Measurements from ENCODE around the gene PRODH.
"Not testable (repeated sequence)": the region's sequence is repeated elsewhere in the genome, so short reads cannot be mapped to it uniquely, and the experiment has no call there.

The PRODH gene

DNA sequence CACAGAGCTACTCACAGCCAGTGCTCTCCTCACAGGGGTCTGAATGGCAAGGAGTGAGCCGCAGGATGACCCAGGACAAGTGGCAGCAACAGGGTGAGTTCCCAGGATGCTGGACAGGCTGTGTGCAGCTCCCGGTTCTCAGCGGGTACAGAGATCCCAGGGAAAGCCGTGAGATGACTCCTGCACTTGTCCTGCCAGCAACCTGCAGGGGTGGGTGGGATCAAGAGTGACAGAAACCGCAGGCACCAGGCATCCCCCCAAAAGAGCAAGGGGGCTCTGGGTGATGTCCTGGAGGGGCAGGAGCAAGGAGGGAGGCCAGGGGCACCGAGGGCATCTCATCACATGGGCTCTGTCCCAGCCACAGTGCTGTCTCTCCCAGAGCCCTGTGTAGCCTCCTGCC, 15.9 kb upstream of the PRODH start:
- no peak for DNase-seq

DNA sequence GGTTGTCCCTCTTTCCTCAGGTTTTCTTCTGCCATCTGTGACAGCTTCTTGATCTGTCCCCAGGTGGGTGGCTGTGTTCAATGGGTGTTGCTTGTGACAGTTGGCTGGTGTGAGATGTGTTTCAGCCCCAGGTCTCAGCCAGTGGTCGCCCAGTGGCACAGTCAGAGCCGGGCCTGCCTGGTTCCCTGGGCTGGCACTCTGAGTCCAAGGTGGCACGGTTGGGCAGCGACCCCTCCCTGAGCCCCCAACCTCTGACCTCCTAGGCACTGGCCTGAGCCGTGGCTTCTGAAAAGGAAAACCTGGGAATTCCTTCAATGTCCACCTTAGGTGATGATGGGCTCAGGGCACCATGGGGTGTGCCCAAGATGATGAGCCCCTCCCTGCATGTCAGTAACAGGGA, 14.0 kb upstream of the PRODH start:
- no peak for DNase-seq

DNA sequence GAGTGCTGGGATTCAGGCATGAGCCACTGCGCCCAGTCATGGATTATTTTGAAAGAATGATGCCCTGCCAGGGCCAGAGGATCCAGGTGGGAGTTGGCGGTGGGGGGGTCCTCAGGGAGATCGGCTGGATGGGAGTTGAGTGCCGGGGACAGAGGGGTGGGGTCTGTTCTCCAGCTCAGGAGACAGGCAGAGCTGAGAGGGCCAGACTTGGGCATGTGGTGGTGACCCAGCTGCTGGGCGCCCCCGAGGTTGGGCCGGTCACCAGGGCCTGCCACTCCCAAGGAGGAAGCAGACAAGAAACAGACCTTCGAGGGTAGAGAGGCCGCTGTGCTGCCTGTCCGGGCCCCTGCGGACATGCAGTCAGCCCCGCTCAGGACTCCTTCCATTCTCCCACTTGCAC, 11.8 kb upstream of the PRODH start:
- no peak for DNase-seq

DNA sequence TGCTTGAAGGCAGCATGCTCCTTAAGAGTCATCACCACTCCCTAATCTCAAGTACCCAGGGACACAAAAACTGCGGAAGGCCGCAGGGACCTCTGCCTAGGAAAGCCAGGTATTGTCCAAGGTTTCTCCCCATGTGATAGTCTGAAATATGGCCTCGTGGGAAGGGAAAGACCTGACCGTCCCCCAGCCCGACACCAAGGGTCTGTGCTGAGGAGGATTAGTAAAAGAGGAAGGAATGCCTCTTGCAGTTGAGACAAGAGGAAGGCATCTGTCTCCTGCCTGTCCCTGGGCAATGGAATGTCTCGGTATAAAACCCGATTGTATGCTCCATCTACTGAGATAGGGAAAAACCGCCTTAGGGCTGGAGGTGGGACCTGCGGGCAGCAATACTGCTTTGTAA, 11.0 kb upstream of the PRODH start:
- not testable (repeated sequence) for DNase-seq

DNA sequence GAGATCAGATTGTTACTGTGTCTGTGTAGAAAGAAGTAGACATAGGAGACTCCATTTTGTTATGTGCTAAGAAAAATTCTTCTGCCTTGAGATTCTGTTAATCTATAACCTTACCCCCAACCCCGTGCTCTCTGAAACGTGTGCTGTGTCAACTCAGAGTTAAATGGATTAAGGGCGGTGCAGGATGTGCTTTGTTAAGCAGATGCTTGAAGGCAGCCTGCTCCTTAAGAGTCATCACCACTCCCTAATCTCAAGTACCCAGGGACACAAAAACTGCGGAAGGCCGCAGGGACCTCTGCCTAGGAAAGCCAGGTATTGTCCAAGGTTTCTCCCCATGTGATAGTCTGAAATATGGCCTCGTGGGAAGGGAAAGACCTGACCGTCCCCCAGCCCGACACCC, 2.6 kb upstream of the PRODH start:
- not testable (repeated sequence) for DNase-seq

DNA sequence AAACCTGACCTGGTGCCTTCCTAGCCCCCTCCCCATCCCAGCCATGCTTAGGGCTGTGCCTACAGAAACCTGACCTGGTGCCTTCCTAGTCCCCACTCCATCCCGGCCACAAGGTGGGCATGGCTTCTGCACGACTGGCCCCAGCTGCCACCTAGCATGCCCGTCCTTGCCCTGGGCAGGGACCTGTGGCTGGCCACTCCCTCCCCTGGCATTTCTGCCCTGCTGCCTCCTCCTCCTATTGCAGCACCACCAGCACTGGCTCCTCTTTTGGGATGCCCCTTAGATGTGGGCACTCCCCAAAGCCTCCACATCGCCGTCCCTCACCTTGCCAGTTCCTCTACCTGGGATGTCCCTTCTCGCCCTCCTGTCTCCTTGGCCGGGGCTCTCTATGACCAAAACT, 1.4 kb downstream of the PRODH start:
- not testable (repeated sequence) for DNase-seq

DNA sequence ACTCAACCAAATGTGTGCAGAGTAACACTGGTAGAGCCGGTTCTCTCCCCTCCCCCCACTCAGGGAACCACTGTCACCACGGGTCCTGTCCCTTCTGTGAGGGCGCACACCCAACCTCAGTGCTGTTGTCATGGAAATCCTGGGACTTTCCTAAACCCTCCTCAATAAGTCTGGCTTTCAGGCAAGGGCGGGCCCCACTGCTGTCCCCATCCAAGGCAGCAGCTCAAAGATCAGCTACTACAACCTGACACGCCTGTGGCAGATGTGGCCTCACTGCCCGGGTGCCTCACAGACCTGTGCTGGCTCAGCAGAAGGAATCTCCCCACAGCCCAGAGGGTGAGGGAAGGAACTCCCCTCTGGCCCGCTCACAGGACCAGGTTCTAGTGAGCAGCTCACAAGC, 2.2 kb downstream of the PRODH start:
- no peak for DNase-seq

DNA sequence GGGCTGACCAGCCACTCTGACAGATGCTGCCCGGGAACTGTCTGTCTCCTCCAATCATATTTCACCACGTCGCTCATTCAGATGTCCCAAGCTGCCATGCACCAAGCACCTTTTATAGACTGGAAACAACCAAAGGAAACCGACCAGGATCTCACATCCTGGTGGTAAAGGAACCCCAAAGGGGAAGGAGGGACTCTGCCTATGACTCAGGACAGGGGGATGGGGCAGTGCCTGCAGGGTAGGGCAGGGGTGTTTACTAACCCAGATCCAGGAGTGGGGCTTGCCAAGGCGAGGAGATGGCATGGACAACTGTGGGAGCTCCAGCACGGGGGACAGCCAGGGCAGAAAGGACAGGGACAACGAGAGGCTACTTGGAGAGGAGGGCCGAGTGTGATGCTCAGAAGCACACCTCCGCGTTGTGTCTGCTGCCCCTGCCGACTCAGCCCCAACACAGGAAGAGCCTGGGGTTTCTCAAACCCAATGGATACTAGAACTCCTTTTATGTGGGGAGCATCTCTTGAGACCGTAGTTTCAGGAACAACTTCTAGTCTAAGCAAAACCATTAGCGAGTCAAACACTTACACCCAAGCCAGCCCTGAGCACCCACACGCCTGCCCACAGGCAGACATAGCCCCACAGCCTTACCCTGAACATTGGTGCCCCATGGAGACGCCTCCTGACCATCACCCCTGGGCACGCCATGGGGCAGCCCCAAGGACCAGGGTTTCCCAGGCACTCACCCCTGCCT, 4.0 kb downstream of the PRODH start:
- no peak for DNase-seq

DNA sequence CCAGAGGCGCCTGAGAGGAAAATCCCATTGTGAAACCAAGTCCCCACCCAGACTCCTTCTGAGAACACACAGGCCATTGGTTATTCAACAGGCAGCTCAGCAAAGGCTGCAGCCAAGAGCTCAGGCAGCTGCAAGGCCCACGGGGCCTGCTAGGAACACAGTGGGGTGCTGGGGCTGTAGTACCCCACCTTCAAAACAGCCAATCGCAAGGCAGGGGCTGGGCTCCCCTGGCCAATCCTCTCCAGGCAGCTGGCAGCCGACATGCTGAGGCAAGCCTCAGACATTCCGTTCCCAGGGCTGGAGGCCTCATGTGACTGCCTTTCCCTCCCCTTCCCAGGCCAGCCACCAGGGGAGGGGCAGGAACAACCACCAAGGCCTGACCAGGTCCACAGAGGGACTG, 6.6 kb downstream of the PRODH start:
- no peak for DNase-seq

DNA sequence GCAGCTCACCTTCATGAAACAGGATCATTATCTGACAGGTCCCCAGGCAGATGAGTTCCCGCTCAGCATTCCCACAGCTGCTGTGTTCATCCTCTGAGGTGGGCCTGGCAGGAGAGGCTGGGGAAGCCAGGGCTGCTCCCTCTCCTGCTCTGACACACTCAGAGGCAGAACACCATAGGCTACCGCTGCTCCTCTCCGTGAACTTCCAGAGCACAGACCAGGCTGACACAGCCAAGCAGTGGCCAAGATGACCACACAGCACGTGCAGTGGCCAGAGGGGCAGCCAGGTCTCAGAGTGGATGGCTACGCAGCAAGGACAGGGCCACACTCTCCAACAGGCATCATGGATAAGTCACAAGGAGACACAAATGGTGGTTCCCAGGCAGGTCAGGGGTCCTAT, 8.5 kb downstream of the PRODH start:
- DNase-seq, result no peak

DNA sequence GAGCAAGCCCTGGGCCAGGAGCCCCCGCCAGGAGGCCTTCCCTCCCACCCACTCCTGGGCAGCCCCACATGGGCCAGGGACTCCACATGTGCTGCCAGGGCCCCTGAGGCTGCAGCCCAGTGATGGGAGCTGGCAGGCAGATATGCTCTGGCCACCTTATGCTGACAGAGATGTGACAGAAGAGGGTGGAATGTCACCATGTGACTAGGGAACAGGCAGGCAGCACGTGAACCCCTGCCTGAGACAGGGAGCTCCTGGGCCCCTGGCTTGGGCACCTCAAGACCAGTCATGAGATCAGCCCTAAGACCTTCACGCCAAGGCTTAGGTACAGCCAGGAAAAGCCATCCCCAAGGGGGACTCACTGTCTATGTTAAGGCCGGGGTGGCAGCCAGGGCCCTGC, 9.1 kb downstream of the PRODH start:
- no peak for DNase-seq

DNA sequence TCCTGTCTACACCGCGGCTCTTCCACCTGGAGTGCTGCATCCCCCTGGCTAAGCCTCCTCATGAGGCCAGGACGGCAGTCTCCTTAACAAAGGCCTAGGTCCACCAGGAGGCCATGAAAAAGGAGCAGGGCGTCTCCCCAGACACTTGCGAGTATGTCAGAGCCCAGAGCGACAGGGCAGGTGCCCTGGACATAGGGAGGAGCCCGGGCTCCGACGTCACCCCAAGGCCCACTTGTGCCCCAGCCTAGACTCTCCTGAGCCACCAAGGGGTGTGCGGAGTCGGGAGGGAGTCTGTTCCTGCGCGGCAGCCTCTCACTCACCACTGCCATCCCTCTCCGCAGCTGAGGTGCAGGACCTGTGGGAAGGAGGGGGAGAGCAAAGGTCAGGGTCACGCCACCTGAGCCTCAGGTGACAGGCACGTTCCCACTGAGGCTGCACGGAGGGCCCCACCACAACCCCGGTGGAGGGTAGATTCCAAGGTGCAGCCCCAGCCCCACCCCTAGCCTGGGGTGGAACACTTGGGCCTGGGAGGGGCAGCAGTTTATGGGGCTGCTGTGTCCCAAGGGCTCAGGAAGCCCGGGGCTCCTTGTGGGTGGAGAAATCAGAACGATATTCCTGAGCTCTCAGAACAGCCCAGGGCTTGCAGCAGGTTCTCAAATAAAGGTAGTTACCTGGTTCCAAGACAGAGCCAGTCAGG, 10.6 kb downstream of the PRODH start:
- no peak for DNase-seq

DNA sequence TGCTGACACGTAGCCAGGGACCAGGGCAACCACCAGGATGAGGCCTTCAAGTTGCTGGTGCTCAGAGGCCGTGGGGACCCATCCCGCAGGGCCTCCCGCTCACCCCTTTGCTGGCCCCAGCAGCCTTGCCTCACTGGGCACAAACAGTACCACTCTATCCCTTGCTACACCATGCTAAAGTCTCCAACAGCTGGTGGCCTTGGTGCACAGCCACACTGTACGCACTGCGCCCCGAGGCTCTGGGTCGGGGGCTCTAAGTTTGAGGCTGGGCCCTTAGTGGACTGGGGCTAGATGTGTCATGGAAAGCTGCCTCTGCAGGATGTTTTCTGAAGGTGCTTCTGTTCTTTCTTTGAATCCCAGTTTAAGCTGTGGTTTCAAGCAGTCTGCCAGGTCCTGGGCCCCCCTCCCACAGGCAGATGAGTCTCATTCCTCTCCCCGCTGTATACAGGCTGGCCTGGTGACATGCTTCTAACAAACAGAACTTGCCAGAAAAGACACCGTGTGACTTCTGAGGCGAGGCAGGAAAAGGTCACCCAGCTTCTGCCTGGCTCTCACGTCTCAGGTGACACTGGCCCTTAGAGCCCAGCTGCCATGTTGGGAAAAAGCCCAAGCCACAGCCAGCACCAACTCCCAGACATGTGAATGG, 15.7 kb downstream of the PRODH start:
- not testable (repeated sequence) for DNase-seq

DNA sequence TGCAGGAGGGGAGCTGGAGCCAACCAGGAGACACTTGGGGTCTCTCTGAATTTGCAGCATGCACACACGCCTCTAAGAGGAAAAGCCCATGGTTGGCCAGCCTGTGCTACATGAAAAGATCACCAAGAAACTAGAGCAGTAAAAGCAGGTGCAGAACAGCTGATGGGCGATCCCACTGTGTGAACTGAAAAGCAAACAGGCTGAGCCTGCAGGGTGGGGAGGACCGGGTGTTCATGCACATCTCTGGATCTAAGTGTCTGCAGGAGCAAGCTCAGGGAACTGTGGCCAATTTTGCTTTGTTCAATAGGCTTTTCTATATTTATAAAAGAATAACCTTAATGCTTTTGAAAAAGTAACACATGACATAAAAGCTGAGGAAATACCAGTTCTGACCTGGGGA, 18.3 kb downstream of the PRODH start:
- DNase-seq, result not testable (repeated sequence)

DNA sequence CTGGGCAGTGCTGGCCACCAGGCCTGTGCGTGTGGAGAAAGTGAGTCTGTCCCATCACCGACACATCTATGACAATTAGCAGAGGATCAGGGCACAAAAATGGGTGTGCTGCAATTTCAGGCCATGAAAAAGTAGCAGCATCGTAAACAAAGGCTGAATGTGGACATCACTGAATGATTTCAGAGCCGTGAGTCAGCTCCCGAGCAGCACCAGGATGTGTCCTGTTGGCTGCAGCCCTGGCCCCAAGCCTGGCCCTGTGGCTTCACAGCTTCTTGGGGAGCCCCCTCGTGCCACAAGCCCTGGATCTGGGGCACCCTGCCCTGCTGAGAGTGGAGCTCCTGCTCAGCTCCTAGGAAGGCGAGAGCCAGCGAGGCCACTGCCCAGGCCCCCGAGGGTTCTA, 20.5 kb downstream of the PRODH start:
- DNase-seq, result not testable (repeated sequence)

DNA sequence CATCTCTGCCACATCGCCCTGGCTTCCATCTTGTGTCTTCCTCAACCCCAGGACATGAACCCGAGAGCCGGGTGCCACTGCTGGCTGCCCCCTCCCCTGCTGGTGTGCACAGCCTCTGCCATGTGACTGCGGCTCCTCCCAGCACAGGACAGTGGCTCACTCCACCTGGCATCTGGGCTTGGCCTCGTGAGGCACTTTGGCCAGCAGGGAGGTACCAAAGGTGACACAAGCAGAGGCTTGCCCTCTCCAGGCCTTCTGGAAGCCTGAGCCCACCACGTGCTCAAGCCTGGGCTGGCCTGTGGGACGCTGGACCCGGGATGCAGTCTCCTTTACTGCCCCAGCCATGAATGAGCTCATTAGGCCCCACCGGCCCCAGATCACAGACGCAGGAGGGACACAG, 21.5 kb downstream of the PRODH start:
- DNase-seq, result not testable (repeated sequence)

DNA sequence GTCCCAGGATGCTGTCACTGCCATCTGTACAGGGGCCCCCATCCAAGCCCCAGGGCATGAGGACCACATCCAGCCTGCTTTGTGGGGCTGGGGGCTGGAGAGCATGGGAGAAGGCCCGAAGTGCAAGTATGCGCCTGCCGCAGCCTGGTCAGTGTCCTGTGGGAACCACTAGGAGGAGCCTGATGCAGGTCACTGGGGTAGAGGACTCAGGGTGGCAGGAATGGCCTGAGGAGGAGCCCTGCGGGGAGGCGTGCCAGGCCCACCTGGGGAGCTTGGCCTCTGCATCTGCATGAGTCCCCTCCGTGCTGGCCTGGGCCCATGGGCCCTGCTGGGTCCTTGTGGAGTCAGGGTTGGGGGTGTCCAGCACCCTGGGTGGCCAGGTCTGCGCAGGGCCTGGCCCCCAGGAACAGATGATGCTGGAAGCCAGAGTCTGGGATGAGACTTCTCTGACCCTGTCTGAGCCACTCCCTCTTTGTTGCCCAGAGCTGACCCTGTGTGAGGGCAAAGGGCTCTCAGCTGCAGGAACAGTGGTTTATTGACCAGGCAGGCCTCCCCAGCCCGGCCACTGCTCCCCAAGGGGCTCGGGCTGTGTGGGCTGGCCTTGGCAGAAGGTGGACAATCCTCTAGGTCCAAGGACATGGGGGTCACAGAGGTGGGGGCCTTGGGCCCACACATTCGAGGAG, 23.7 kb downstream of the PRODH start:
- DNase-seq, result not testable (repeated sequence)

DNA sequence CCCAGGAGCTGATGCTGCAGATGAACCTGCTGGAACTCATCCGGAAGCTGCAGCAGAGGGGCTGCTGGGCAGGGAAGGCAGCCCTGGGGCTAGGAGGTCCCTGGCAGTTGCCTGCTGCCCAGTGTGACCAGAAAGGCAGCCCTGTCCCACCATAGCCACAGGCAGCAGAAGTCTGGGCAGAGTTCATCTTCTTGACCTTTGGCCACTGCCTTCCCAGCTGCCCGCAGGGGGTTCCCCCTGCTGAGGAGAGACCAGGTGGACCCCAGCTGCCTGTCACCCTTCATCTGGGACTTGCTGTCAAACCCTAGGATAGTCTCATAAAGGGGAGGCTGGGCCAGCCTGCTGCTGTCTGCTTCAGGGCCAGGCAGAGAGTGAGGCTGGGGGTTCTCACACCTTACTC, 24.6 kb downstream of the PRODH start:
- not testable (repeated sequence) for DNase-seq

DNA sequence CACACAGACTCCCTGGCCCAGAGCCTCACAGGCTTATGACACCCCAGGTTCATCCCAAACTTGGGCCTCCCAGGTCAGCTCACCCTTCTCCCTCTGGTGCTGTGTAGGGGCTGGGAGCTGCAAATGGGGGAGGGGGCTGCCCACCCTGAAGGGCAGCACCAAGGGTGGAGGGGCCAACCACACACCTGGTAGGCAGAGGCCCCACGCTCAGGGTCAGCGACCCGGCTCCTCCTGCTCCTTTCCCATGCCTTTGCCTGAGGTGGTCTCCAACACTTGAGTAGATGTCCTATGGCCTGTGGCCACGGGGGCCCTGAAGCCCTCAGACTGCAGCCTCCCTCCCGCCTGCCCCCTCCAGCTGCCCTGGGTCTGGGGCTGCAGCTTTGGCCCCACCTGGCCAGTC, 26.5 kb downstream of the PRODH start:
- DNase-seq, result no peak

DNA sequence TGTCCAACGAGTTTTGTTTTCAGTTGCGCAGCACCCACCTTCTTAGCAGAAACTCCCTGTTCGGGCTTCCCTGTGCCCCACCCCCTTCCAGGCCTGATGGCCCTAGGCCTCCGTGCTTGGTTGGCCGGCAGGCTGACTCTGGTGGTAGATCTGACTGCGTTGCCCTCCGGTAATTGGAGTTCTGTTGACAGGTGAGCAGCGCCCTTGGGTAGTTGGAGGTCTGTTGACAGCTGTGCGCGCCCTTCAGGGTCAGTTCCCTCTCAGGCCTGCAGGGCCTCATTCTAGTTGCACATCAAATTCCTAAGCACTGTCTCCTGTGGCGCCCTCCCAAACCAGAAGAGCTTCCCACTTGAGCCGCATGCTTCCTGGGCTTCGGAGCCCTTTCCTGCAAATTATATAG, 29.2 kb downstream of the PRODH start:
- no peak for DNase-seq

DNA sequence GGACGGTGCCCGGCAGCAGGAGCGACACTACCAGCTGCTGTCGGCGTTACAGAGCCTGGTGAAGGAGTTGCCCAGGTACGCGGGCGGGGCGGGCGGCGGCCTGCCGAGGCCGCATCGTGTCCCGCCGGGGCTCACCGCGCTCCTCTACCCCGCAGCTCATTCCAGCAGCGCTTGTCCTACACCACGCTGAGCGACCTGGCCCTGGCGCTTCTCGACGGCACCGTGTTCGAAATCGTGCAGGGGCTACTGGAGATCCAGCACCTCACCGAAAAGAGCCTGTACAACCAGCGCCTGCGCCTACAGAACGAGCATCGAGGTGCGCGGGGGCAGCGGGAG, 29.7 kb downstream of the PRODH start:
- DNase-seq, result not testable (repeated sequence)

DNA sequence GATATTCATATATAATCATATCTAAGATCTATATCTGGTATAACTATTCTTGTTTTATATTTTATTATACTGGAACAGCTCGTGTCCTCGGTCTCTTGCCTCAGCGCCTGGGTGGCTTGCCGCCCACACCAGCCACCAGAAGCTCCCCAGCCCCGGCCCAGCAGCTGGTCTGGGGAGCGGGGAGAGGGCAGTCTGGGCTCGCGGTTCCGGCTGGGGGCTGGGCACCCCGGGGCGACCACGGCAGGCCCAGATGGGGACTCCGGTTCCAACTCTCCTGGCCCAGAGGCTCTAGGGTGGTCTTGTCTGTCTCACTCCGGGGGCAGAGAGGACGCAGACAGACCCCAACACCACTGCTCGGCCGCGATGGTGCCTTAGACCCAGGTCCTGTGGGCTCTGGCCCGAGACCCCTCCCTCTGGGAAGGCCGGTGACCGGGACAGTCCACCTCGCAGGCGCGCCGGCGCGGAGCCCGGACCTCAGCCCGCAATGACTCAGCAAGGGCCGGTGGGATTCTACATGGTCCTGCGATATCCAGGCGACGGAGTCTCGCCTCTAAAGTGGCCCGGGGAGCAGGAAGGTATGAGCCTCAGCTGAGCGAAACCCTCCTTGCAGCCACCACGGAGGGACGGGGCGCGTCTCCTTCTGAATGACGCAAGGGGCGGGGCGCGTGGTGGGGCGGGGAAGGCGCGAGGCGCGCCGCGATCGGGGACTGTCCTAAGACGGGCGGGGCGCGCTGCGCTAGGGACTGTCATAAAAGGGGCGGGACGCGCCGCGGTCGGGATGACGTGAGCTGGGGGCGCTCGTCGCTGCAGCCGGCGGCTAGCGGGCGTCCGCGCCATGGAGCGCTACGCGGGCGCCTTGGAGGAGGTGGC, 30.3 kb downstream of the PRODH start, which contains the start of gene DGCR6:
Gene DGCR6 (plus strand): TSS at position 781 of the 870 bp plus-strand sequence. CDS start 55 bp downstream, at position 836.
- DNase-seq, result no peak

All from NCI-H187 (cell line).